ENCODE results near the gene SAV1.

The SAV1 gene

DNA sequence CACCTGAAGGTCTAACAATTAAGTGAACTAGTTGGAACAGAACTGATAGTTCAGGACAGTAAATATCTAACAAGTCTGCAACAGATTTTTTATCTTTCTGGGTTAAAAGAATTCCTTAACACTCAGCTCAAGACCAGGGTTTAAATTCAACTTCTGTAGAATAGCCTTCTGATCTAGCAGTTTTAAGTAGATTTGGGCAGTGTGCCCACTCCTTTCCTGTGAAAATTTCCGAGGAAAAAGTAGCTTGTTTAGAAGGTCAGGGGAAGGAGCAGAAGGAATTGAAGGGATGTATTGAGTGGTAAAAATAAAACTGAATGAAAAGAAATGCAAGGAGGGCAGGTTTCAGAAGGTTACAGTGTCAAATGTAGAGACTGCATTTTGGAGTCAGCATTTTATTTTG, 62.3 kb downstream of the SAV1 start:
- no peak for DNase-seq

DNA sequence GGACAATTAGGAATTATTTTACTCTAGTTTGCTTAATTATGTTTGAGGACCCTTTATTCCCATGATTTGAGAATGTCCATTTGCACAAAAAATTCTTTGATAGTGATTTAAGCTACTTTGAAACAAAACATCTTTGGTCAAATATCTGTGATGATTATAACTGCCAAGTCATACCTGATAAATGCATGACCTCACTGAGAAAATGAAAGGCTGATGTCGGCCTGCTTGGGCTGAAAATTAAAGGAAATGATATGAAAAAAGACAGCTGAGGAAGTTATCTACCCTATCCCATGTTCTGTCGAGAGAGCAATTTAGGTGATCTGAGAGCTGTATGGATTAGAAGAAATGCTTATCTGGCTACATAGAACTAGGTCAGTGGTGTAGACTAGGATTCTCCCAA, 64.5 kb downstream of the SAV1 start:
- no peak for DNase-seq

DNA sequence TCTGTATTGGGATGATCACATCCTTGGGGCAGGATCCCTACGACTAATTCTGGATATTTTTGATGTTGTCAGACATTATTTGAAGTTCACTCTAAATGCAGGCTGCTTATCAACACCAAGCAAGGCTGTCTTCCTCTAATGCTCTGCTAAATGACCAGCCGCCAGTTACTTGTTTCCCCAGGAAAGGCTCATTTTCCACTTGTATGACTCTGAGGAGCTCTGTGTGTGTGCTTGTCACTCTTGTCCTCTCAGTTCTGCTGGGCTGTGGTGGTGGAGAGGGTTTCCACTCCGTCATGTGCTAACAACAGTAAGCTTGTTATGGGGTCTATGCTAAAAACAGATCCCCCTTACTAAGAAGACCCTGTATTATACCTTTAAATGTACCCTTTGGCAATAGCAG, 66.1 kb downstream of the SAV1 start:
- no peak for DNase-seq

DNA sequence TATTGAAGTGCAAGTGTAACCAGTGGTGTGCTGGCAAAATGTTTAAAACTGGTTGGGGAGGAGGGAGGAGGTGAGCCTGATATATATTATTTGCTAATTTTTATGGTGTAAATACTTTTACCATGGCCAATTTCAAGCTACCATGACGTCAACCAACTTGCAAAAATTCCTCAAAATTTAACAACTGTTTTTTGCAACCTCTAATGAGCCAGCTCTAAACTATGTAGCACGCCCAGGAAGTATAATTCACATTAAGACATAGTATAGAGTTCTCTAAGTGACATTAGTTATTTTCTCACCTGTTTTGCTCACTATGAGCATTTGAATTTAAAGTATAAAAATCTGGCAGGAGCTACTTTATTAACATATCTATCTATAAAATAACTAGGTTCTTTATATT, 66.7 kb downstream of the SAV1 start:
- DNase-seq, result no peak

DNA sequence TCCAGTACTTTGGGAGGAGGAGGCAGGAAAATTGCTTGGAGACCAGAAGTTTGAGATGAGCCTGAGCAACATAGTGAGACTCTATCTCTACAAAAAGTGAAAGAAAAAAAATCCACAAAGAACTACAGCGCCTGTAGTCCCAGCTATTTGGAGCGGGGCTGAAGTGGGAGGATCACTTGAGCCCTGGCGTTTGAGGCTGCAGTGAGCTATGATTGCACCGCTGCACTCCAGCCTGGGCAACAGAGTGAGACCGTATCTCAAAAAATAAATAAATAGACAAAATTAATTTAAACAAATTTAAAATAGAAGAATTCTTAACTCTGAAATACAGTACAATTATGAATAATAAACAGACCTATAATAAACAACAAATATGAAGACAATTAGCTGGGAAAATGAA, 67.3 kb downstream of the SAV1 start:
- no peak for DNase-seq

DNA sequence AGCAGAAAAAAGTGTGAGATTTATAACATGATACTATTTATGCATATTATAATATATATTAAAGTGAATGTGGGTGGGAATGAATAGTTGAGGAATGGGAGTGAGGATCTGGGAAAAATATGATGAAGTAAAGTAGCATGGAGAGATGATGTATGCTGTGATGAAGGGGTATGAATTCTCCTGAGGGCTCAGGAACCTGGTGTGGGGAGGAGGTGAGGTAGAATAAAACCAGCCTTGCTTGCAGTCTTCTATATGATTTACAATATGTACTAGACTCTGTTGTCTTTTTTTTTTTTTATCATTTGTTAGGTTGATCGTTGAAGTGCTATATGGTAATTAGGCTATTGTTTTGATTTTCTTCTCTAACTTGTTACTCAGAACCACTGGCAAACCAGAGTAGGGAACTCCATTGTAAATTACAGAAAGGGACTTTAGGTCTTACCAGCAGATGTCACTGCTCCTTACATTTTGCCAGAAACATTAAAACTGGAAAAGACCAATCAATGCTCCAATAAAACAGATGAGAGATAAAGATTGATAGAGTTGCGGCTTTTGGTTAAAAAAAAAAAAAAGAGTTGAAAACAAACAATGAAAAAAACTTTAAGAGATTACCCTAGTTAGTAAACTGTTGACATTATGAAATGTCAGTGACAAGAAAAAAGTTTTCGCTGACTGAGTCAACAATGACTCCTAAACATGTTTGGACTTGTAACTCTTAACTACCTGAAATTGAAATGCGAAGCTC, 68.2 kb downstream of the SAV1 start:
- no peak for DNase-seq

DNA sequence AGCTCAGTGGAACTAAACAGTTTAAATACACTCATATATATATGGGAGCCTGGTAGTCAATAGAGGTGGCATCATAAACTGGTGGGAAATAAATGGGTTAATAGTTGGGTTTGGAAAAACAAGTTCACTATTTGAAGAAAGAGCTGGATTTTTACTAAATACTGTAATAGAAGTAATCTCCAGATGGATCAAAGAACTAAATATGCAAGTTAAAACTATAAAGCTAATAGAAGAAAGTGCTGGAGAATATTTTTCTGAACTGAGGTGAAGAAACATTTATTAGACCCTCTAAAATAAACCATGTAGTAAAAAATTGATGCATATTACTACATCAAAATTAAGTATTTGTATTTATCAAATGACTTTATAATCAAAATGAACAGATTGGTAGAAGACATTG, 69.3 kb downstream of the SAV1 start:
- DNase-seq, result no peak

DNA sequence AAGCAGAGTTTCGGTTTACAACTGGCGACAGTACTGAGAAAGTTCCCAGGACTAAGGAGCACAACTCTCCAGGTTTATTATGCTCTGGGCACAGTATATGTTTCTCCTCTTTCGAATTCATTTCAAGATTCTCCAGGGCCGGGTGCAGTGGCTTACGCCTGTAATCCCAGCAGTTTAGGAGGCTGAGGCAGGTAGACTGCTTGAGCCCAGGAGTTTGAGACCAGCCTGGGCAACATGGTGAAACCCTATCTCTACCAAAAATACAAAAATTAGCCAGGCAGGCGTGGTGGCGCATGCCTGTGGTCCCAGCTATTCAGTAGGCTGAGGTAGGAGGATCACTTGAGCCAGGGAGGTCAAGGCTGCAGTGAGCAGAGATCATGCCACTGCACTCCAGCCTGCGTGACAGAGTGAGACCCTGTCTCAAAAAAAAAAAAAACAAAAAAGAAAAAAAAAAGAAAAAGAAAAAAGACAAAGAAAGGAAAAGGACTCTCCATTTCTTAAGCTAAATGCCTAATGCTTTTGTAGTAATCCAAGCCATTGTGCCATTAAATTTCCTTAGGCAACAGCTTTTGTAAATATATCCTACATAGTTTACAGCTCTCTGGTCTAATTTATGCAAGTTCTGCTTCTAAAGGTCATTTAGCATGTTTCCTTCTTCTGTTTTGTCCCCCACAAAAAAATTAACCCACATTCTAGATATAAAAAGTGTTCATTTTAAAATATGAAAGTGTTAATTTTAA, 73.4 kb downstream of the SAV1 start:
- DNase-seq, result no peak

DNA sequence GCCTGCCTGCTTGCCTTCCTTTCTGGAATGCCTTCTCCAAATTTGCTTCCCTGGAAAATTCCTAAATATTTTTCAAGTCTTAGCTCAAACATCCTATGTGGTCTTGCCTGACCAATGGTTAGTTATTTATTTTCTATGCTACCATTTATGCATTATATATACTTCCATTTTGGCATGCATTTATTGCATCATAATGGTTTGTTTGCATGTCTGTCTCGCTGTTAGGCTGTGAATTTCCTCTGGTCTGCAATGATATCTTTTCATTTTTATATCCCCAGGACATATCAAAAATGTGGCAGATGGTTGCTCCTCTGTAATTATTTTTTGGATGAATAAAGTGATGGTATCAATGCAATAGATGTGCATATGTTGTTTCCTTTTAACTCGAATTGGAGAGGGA, 77.6 kb downstream of the SAV1 start:
- no peak for DNase-seq
